Caco-2 (cell line): ENCODE results near the gene SLC25A10. TPM values are rescaled to one million over a fixed set of nuclear protein-coding genes. Genes with fewer than 3 reads are reported as not detected.

Experiments used
- BruUV-seq: library from RNA; stranded (reverse); fragments of 400-500 nt; replicated peaks from 2 replicates; lab custom pipeline; 2021; lab: Mats Ljungman, UMichigan
- CTCF ChIA-PET: fragments of 300-600 bp; sonication (Branson Sonifier 250); formaldehyde crosslinking; loops from one replicate; lab custom pipeline; 2022; ENCODE audit warnings: antibody characterized with exemption; lab: Charles Lee
- POLR2A ChIA-PET: fragments of 300-600 bp; sonication (Branson Sonifier 250); formaldehyde crosslinking; loops from one replicate; lab custom pipeline; 2022; ENCODE audit warnings: antibody characterized with exemption; lab: Charles Lee
- DNase-seq, 2 experiments: peaks; one replicate each; pipeline versions ENCODE4 v3.0.0 to v3.0.0-alpha.2; 2020 to 2022
- H3K27me3 ChIP-seq: replicated peaks from 2 replicates; pipeline ENCODE4 v1.6.0; 2011; ENCODE audit warnings: low read length; ENCODE audit not compliant: control insufficient read depth, insufficient read depth
- H3K36me3 ChIP-seq: 2 replicates; pipeline ENCODE4 v1.5.1; 2011; ENCODE audit warnings: low read length; ENCODE audit not compliant: control insufficient read depth, insufficient read depth
- H3K4me1 ChIP-seq: fragments of 250-450 bp; sonication (Bioruptor Pico); 2 replicates; pipeline ENCODE4 v1.5.1; 2020; ENCODE audit warnings: mild to moderate bottlenecking
- H3K4me3 ChIP-seq: 2 replicates; pipeline ENCODE4 v1.5.1; 2011; ENCODE audit warnings: low read depth, mild to moderate bottlenecking, control low read depth, low read length
- H3K9me3 ChIP-seq: fragments of 250-450 bp; sonication (Bioruptor Pico); 2 replicates; pipeline ENCODE4 v1.5.1; 2020; ENCODE audit warnings: mild to moderate bottlenecking, moderate library complexity
- H3K27ac Mint-ChIP-seq: one replicate; pipeline ENCODE4 v1.8.0; 2022; ENCODE audit warnings: mixed read lengths; ENCODE audit not compliant: unreplicated experiment
- H3K27me3 Mint-ChIP-seq: one replicate; pipeline ENCODE4 v1.8.0; 2022; ENCODE audit warnings: mixed read lengths; ENCODE audit not compliant: insufficient read depth, unreplicated experiment
- H3K36me3 Mint-ChIP-seq: one replicate; pipeline ENCODE4 v1.8.0; 2022; ENCODE audit warnings: mild to moderate bottlenecking, mixed read lengths; ENCODE audit not compliant: insufficient read depth, unreplicated experiment
- H3K4me1 Mint-ChIP-seq: one replicate; pipeline ENCODE4 v1.8.0; 2022; ENCODE audit warnings: low read depth, mixed read lengths; ENCODE audit not compliant: unreplicated experiment
- H3K4me3 Mint-ChIP-seq: one replicate; pipeline ENCODE4 v1.8.0; 2022; ENCODE audit warnings: mild to moderate bottlenecking, moderate library complexity, mixed read lengths; ENCODE audit not compliant: unreplicated experiment
- H3K9me3 Mint-ChIP-seq: one replicate; pipeline ENCODE4 v1.8.0; 2022; ENCODE audit warnings: mixed read lengths; ENCODE audit not compliant: unreplicated experiment
- intact Hi-C: fragments of 100-400 bp; cut with micrococcal nuclease; formaldehyde crosslinking; loops from one replicate; pipeline ENCODE4 v1.10.0; 2022; ENCODE audit not compliant: unreplicated experiment
- total RNA-seq: library from RNA; stranded (reverse); gene quantifications from 2 replicates; pipeline ENCODE4 v1.2.3, GENCODE V29; 2022
- TF ChIP-seq, protein P1 (sequence below), 2 experiments: fragments of 200-600 bp in 1 of 2; IDR thresholded peaks; 1 replicate in 1 of 2; 2 replicates in 1 of 2; pipeline versions ENCODE4 v1.5.1 to v1.8.0; 2011 to 2022; ENCODE audit warnings: antibody characterized with exemption in 1 of 2, control low read depth in 1 of 2, inconsistent platforms in 1 of 2, low read depth in 1 of 2, low read length in 1 of 2, mild to moderate bottlenecking in 1 of 2, moderate library complexity in 1 of 2; ENCODE audit not compliant: insufficient read depth in 1 of 2, severe bottlenecking in 1 of 2, unreplicated experiment in 1 of 2

Gene SLC25A10
- total RNA-seq, 1 experiment from 2014 or later, result 49.5 TPM

DNA sequence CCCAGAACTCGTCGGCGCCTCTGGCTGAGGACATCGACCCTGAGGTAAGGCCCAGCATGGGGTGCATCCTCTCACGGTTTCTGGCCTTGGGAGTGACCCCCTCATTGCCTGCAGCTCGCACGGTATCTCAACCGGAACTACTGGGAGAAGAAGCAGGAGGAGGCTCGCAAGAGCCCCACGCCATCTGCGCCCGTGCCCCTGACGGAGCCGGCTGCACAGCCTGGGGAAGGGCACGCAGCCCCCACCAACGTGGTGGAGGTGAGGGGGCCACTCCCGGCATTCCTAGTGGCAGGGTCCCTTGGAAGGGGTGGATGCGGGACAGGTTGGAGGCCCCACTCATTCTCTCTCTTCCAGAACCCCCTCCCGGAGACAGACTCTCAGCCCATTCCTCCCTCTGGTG lies 17.3 kb upstream of the SLC25A10 start:
- TF ChIP-seq, protein P1, sequence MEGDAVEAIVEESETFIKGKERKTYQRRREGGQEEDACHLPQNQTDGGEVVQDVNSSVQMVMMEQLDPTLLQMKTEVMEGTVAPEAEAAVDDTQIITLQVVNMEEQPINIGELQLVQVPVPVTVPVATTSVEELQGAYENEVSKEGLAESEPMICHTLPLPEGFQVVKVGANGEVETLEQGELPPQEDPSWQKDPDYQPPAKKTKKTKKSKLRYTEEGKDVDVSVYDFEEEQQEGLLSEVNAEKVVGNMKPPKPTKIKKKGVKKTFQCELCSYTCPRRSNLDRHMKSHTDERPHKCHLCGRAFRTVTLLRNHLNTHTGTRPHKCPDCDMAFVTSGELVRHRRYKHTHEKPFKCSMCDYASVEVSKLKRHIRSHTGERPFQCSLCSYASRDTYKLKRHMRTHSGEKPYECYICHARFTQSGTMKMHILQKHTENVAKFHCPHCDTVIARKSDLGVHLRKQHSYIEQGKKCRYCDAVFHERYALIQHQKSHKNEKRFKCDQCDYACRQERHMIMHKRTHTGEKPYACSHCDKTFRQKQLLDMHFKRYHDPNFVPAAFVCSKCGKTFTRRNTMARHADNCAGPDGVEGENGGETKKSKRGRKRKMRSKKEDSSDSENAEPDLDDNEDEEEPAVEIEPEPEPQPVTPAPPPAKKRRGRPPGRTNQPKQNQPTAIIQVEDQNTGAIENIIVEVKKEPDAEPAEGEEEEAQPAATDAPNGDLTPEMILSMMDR (IDR thresholded peaks at IDR 0.05; ENCODE audit: insufficient read depth in 1 of 2, low read depth in 1 of 2, low read length in 1 of 2, severe bottlenecking in 1 of 2, unreplicated experiment in 1 of 2), result no peak
- H3K27me3 Mint-ChIP-seq, result no peaks in the 10 kb centered on the region
- Histone ChIP-seq H3K4me1 (no peaks in the 10 kb centered on the region), H3K27me3 (no peaks in the 10 kb centered on the region), H3K9me3 (no peaks in the 10 kb centered on the region), H3K36me3 (peaks cover 3% of the 10 kb centered on the region), H3K4me3 (no peak overlapping the region)
- CTCF ChIA-PET, result interaction anchor here (1.0 kb wide), 1 partner anchor 179 kb away, joined by 3 read pairs; no protein-coding TSS in a partner anchor
- intact Hi-C loops, result no loop called here
- no TSS peak for BruUV-seq
- H3K27ac Mint-ChIP-seq, result no peak overlapping the region
- H3K4me1 Mint-ChIP-seq, result no peaks in the 10 kb centered on the region
- peaks cover 85% of the 10 kb centered on the region for H3K36me3 Mint-ChIP-seq
- no peak overlapping the region for H3K4me3 Mint-ChIP-seq
- POLR2A ChIA-PET, result no interaction called here
- DNase-seq, result no peak
- no peaks in the 10 kb centered on the region for H3K9me3 Mint-ChIP-seq

- intact Hi-C loops, result no loop called here
- Mint-ChIP-seq H3K4me1 (no peaks in the 10 kb centered on the region), H3K9me3 (no peaks in the 10 kb centered on the region), H3K36me3 (peaks cover 86% of the 10 kb centered on the region), H3K27ac (no peak overlapping the region), H3K27me3 (no peaks in the 10 kb centered on the region), H3K4me3 (no peak overlapping the region)
- POLR2A ChIA-PET, result no interaction called here
- H3K9me3 ChIP-seq, result no peaks in the 10 kb centered on the region
- no peak for DNase-seq
- TF ChIP-seq, protein P1 (IDR thresholded peaks at IDR 0.05; ENCODE audit: insufficient read depth in 1 of 2, low read depth in 1 of 2, low read length in 1 of 2, severe bottlenecking in 1 of 2, unreplicated experiment in 1 of 2), result no peak
- BruUV-seq, result no TSS peak
- H3K4me3 ChIP-seq, result no peak overlapping the region
- H3K4me1 ChIP-seq, result no peaks in the 10 kb centered on the region
- CTCF ChIA-PET, result interaction anchor here (1.0 kb wide), 1 partner anchor 179 kb away, joined by 3 read pairs; no protein-coding TSS in a partner anchor
- H3K27me3 ChIP-seq, result no peaks in the 10 kb centered on the region
- peaks cover 2% of the 10 kb centered on the region for H3K36me3 ChIP-seq
Measured at GRCh38 chr17:81695211-81695610, 16.9 kb upstream of the SLC25A10 start.

DNA sequence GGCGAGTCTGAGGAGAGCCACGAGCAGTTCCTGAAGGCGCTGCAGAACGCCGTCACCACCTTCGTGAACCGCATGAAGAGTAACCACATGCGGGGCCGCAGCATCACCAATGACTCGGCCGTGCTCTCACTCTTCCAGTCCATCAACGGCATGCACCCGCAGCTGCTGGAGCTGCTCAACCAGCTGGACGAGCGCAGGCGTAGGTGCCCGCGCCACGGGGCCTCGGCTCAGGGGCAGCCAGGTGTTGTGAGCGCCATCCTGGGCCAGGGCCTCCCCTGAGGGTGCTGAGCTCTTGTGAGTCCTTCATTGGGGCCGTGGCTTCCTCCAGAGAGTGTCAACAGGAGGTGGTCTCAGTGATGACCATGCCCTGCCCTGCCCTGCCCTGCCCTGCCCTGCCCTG lies 16.3 kb upstream of the SLC25A10 start:
- intact Hi-C loops, result no loop called here
- H3K9me3 ChIP-seq, result no peaks in the 10 kb centered on the region
- Mint-ChIP-seq H3K36me3 (peaks cover 87% of the 10 kb centered on the region), H3K9me3 (no peaks in the 10 kb centered on the region), H3K4me1 (peaks cover 3% of the 10 kb centered on the region), H3K4me3 (no peak overlapping the region), H3K27me3 (no peaks in the 10 kb centered on the region), H3K27ac (no peak overlapping the region)
- ChIA-PET POLR2A (no interaction called here), CTCF (interaction anchor here (1.0 kb wide), 1 partner anchor 178 kb away, joined by 3 read pairs; no protein-coding TSS in a partner anchor)
- DNase-seq, result no peak
- H3K4me3 ChIP-seq, result no peak overlapping the region
- TF ChIP-seq, protein P1 (IDR thresholded peaks at IDR 0.05; ENCODE audit: insufficient read depth in 1 of 2, low read depth in 1 of 2, low read length in 1 of 2, severe bottlenecking in 1 of 2, unreplicated experiment in 1 of 2), result no peak
- H3K36me3 ChIP-seq, result peaks cover 2% of the 10 kb centered on the region
- no peaks in the 10 kb centered on the region for H3K4me1 ChIP-seq
- no peaks in the 10 kb centered on the region for H3K27me3 ChIP-seq
- no TSS peak for BruUV-seq
